ENCODE results near the gene RABL6. TPM values are rescaled to one million over a fixed set of nuclear protein-coding genes. Genes with fewer than 3 reads are reported as not detected.

RABL6 gene
- total RNA-seq, 2 donors from 2014 or later, result 126 to 163 TPM

- Histone ChIP-seq H3K36me3 (peaks cover 2% of the 10 kb centered on the region), H3K27me3 (no peaks in the 10 kb centered on the region), H3K4me3 (no peak overlapping the region), H3K27ac (peak overlapping the region; percentile 97), H3K9me3 (no peaks in the 10 kb centered on the region), H3K9ac (ENCODE audit: low read depth in 2 of 2, low read length in 2 of 2) (peak overlapping the region in 1 of 2 donors; percentile 88), H3K4me1 (peaks cover 34% of the 10 kb centered on the region)
- intact Hi-C loops (cut with DNase I), result no loop called here
- TF ChIP-seq, protein P1, sequence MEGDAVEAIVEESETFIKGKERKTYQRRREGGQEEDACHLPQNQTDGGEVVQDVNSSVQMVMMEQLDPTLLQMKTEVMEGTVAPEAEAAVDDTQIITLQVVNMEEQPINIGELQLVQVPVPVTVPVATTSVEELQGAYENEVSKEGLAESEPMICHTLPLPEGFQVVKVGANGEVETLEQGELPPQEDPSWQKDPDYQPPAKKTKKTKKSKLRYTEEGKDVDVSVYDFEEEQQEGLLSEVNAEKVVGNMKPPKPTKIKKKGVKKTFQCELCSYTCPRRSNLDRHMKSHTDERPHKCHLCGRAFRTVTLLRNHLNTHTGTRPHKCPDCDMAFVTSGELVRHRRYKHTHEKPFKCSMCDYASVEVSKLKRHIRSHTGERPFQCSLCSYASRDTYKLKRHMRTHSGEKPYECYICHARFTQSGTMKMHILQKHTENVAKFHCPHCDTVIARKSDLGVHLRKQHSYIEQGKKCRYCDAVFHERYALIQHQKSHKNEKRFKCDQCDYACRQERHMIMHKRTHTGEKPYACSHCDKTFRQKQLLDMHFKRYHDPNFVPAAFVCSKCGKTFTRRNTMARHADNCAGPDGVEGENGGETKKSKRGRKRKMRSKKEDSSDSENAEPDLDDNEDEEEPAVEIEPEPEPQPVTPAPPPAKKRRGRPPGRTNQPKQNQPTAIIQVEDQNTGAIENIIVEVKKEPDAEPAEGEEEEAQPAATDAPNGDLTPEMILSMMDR (IDR thresholded peaks at IDR 0.05), result no peak
- peak; percentile 22 for DNase-seq
Measured at GRCh38 chr9:136857166-136857565, 49.4 kb downstream of the RABL6 start.

DNA sequence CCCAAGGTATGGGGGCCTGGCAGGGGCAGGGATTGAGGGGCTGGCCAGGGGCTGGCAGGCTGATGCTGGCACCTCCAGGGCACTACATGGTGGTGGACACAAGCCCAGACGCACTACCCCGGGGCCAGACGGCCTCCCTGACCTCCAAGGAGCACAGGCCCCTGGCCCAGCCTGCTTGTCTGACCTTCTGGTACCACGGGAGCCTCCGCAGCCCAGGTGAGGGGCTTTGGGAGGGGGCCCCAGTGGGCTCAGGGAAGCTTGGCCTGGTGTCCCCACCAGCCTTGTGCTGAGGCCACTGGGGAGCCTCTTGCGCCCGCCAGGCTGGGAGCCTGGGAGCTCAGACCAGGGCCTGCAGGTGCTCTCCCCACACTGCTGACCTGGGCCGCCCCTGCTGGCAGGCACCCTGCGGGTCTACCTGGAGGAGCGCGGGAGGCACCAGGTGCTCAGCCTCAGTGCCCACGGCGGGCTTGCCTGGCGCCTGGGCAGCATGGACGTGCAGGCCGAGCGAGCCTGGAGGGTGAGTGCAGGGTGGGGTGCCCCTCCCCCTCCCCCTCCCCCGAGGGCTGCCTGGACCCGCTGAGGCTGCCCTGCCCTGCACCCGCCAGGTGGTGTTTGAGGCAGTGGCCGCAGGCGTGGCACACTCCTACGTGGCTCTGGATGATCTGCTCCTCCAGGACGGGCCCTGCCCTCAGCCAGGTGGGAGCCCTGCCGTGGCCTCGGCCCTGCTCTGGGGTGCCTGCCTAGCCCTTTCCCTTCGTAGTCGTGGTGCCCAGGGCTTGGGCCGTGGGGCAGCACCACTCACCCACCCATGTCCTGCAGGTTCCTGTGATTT lies 50.0 kb downstream of the RABL6 start:
- Histone ChIP-seq H3K4me3 (no peak overlapping the region), H3K9ac (ENCODE audit: low read depth in 2 of 2, low read length in 2 of 2) (peak overlapping the region; percentile 73 to 88), H3K9me3 (no peaks in the 10 kb centered on the region), H3K27ac (peak overlapping the region; percentile 97), H3K4me1 (peaks cover 34% of the 10 kb centered on the region), H3K27me3 (no peaks in the 10 kb centered on the region), H3K36me3 (peaks cover 5% of the 10 kb centered on the region)
- DNase-seq, result peak; percentile 86
- TF ChIP-seq, protein P1 (IDR thresholded peaks at IDR 0.05), result no peak
- intact Hi-C loops (cut with DNase I), result no loop called here

DNA sequence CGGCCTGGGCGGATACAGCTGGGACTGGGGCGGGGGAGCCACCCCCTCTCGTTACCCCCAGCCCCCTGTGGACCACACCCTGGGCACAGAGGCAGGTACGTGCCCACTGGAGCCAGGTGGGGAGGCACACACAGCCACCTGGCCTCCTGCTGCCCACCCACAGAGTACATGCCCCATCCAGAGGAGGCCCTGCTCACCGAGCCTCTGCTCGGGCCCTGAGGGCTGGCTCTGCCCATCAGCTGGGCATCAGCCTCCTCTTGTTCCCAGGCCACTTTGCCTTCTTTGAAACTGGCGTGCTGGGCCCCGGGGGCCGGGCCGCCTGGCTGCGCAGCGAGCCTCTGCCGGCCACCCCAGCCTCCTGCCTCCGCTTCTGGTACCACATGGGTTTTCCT lies 50.7 kb downstream of the RABL6 start:
- Histone ChIP-seq H3K4me1 (peaks cover 34% of the 10 kb centered on the region), H3K9me3 (no peaks in the 10 kb centered on the region), H3K9ac (ENCODE audit: low read depth in 2 of 2, low read length in 2 of 2) (peak overlapping the region; percentile 73 to 88), H3K4me3 (no peak overlapping the region), H3K36me3 (peaks cover 11% of the 10 kb centered on the region), H3K27ac (peak overlapping the region; percentile 97), H3K27me3 (no peaks in the 10 kb centered on the region)
- TF ChIP-seq, protein P1 (IDR thresholded peaks at IDR 0.05), result no peak
- intact Hi-C loops (cut with DNase I), result no loop called here
- DNase-seq, result peak; percentile 32

DNA sequence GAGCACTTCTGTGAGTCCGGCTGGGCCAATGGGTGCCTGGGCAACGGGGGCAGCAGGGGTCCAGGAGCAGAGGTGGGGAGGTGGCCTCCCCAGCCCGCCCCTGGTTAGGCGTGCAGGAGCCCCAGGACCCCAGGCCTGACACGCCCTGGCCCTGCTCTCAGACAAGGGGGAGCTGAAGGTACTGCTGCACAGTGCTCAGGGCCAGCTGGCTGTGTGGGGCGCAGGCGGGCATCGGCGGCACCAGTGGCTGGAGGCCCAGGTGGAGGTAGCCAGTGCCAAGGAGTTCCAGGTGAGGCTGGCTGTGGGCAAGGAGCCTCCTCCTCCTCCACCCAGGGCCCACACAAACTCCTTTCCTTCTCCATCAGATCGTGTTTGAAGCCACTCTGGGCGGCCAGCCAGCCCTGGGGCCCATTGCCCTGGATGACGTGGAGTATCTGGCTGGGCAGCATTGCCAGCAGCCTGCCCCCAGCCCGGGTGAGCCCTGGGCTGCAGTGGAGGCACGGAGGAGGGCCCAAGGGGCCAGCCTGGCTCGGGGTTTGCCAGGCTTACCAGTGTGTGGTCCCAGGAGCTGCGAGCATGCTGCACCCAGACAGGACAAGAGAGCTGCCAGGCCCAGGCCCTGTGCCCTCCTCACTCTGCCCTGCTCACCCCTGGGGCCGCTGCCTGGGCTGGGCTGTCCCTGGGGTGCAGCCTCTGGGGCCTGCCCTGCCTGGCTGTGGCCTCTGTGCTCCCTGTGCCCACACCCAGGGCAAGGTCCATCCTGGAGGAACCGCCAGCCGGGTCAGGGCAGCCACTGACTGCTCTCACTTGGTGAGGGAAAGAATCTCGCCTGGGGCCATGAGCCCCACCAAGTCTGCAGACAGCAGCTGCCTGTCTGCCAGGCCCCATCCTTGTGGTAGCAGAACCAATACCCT lies 51.4 kb downstream of the RABL6 start:
- Histone ChIP-seq H3K36me3 (peaks cover 15% of the 10 kb centered on the region), H3K27ac (peak overlapping the region; percentile 97), H3K9ac (ENCODE audit: low read depth in 2 of 2, low read length in 2 of 2) (peak overlapping the region; percentile 73 to 88), H3K4me3 (no peak overlapping the region), H3K27me3 (no peaks in the 10 kb centered on the region), H3K9me3 (no peaks in the 10 kb centered on the region), H3K4me1 (peaks cover 34% of the 10 kb centered on the region)
- TF ChIP-seq, protein P1 (IDR thresholded peaks at IDR 0.05), result no peak
- intact Hi-C loops (cut with DNase I), result no loop called here
- peak; percentile 94 for DNase-seq

GRCh38 chr9:136860529-136860928 lies 52.8 kb downstream of the RABL6 start:
- intact Hi-C loops (cut with DNase I), result no loop called here
- Histone ChIP-seq H3K27ac (peak overlapping the region; percentile 97), H3K4me1 (peaks cover 37% of the 10 kb centered on the region), H3K9ac (ENCODE audit: low read depth in 2 of 2, low read length in 2 of 2) (peak overlapping the region; percentile 37 to 53), H3K27me3 (no peaks in the 10 kb centered on the region), H3K9me3 (no peaks in the 10 kb centered on the region), H3K36me3 (peaks cover 15% of the 10 kb centered on the region), H3K4me3 (no peak overlapping the region)
- DNase-seq, result peak; percentile 58
- TF ChIP-seq, protein P1 (IDR thresholded peaks at IDR 0.05), result no peak
